HCT116 (cell line): ENCODE results near the gene FBXL13. TPM values are rescaled to one million over a fixed set of nuclear protein-coding genes. Genes with fewer than 3 reads are reported as not detected.
"Not testable (repeated sequence)": the region's sequence is repeated elsewhere in the genome, so short reads cannot be mapped to it uniquely, and the experiment has no call there.

Source experiments
- ATAC-seq: fragments of 200-7000 bp; cut with Tn5 transposase; 2 replicates; pipeline ENCODE4 v1.9.1; 2020; ENCODE audit warnings: mild to moderate bottlenecking, moderate library complexity
- BruUV-seq: library from RNA; stranded (reverse); fragments of 400-500 nt; replicated peaks from 2 replicates; lab custom pipeline; 2021; lab: Mats Ljungman, UMichigan
- CTCF ChIA-PET: fragments of 300-600 bp; sonication (Branson Sonifier 250); formaldehyde crosslinking; loops from one replicate; lab custom pipeline; 2021; ENCODE audit warnings: antibody characterized with exemption; lab: Charles Lee
- POLR2A ChIA-PET: fragments of 300-600, 350-600 bp; sonication (Branson Sonifier 250); formaldehyde crosslinking; loops from one replicate; lab custom pipeline; 2021; ENCODE audit warnings: antibody characterized with exemption; lab: Charles Lee
- RAD21 ChIA-PET, 2 experiments: fragments of 300-600 bp; sonication (Branson Sonifier 250); formaldehyde crosslinking; loops; one replicate each; lab custom pipeline; 2023; ENCODE audit warnings: low total read pairs in 2 of 2; ENCODE audit not compliant: uncharacterized antibody in 2 of 2, unreplicated experiment in 2 of 2, low non-redundant PET in 1 of 2; lab: Charles Lee
- DNase-seq: peaks from one replicate; pipeline ENCODE4 v3.0.0-alpha.2; 2010; ENCODE audit warnings: low read depth, low spot score
- H2AFZ ChIP-seq: fragments of 200-600 bp; shearing (Covaris generic), sonication (generic); 2 replicates; pipeline ENCODE4 v1.6.1; 2017; ENCODE audit warnings: low read depth, mixed run types, mixed read lengths, antibody characterized with exemption, low read length; ENCODE audit not compliant: poor library complexity, severe bottlenecking
- H3K27ac ChIP-seq: 2 replicates; pipeline ENCODE4 v1.5.1; 2012; ENCODE audit warnings: low read depth, low read length
- H3K27me3 ChIP-seq: fragments of 200-600 bp; sonication (generic); 2 replicates; pipeline ENCODE4 v1.6.1; 2016; ENCODE audit warnings: mixed run types, low read length, mixed read lengths; ENCODE audit not compliant: insufficient read depth
- H3K36me3 ChIP-seq, 2 experiments: fragments of 200-500 bp in 1 of 2; fragments of 200-600 bp in 1 of 2; sonication (Bioruptor generic) in 1 of 2; sonication (generic) in 1 of 2; 2 replicates each; pipeline versions ENCODE4 v1.5.1 to v1.6.1; 2014 to 2016; ENCODE audit warnings: low read length in 2 of 2, inconsistent platforms in 1 of 2, mixed read lengths in 1 of 2, mixed run types in 1 of 2; ENCODE audit not compliant: insufficient read depth in 2 of 2, control insufficient read depth in 1 of 2
- H3K4me1 ChIP-seq, 2 experiments: fragments of 200-600 bp in 1 of 2; sonication (generic) in 1 of 2; 2 replicates each; pipeline versions ENCODE4 v1.5.1 to v1.6.1; 2012 to 2017; ENCODE audit warnings: low read length in 2 of 2, inconsistent platforms in 1 of 2, mild to moderate bottlenecking in 1 of 2, mixed read lengths in 1 of 2, mixed run types in 1 of 2, moderate library complexity in 1 of 2; ENCODE audit not compliant: insufficient read depth in 2 of 2, control insufficient read depth in 1 of 2
- H3K4me2 ChIP-seq: fragments of 200-600 bp; sonication (generic); 2 replicates; pipeline ENCODE4 v1.6.1; 2017; ENCODE audit warnings: mixed run types, low read length, mixed read lengths
- H3K4me3 ChIP-seq, 2 experiments: fragments of 200-600 bp in 1 of 2; sonication (generic) in 1 of 2; replicated peaks in 1 of 2; 2 replicates each; pipeline ENCODE4 v1.5.1; 2011 to 2016; ENCODE audit warnings: low read length in 2 of 2, control low read depth in 1 of 2, low read depth in 1 of 2, mild to moderate bottlenecking in 1 of 2, mixed read lengths in 1 of 2, mixed run types in 1 of 2
- H3K79me2 ChIP-seq: fragments of 200-600 bp; sonication (generic); 2 replicates; pipeline ENCODE4 v1.6.1; 2017; ENCODE audit warnings: mild to moderate bottlenecking, mixed run types, low read length, moderate library complexity, mixed read lengths; ENCODE audit not compliant: insufficient read depth
- H3K9ac ChIP-seq: fragments of 200-600 bp; sonication (generic); 2 replicates; pipeline ENCODE4 v1.6.1; 2016; ENCODE audit warnings: low read length, mixed read lengths
- H3K9me2 ChIP-seq: fragments of 200-600 bp; sonication (generic), shearing (Covaris generic); 2 replicates; pipeline ENCODE4 v1.6.1; 2017; ENCODE audit warnings: mixed run types, mild to moderate bottlenecking, moderate library complexity; ENCODE audit not compliant: insufficient read depth
- H3K9me3 ChIP-seq, 2 experiments: fragments of 200-500 bp in 1 of 2; fragments of 200-600 bp in 1 of 2; sonication (Bioruptor generic) in 1 of 2; sonication (generic) in 1 of 2; 2 replicates each; pipeline ENCODE4 v1.6.1; 2014 to 2017; ENCODE audit warnings: low read length in 2 of 2, mixed read lengths in 2 of 2, inconsistent platforms in 1 of 2, low read depth in 1 of 2, mild to moderate bottlenecking in 1 of 2, mixed run types in 1 of 2, moderate library complexity in 1 of 2; ENCODE audit not compliant: control insufficient read depth in 1 of 2, insufficient read depth in 1 of 2
- H4K20me1 ChIP-seq: fragments of 200-600 bp; sonication (generic), shearing (Covaris generic); 2 replicates; pipeline ENCODE4 v1.6.1; 2017; ENCODE audit warnings: mixed run types, mild to moderate bottlenecking, moderate library complexity; ENCODE audit not compliant: insufficient read depth
- ATF3 ChIP-seq: IDR thresholded peaks from 2 replicates; pipeline ENCODE4 v1.6.1; 2012
- CBX3 ChIP-seq: IDR thresholded peaks from 2 replicates; pipeline ENCODE4 v1.6.1; 2012; ENCODE audit warnings: low read depth
- CEBPB ChIP-seq: IDR thresholded peaks from 2 replicates; pipeline ENCODE4 v1.6.1; 2012; ENCODE audit warnings: low read depth
- CTCF ChIP-seq, 3 experiments: fragments of 200-600 bp in 1 of 3; sonication (generic) in 1 of 3; IDR thresholded peaks in 2 of 3; conservative IDR thresholded peaks in 1 of 3; 2 replicates each; pipeline ENCODE4 v1.5.1; 2012 to 2017; ENCODE audit warnings: low read depth in 2 of 3, low read length in 2 of 3, antibody characterized with exemption in 1 of 3, borderline replicate concordance in 1 of 3, control low read depth in 1 of 3, mild to moderate bottlenecking in 1 of 3, mixed read lengths in 1 of 3, mixed run types in 1 of 3, moderate library complexity in 1 of 3; ENCODE audit not compliant: insufficient read depth in 1 of 3
- ELF1 ChIP-seq: IDR thresholded peaks from 2 replicates; pipeline ENCODE4 v1.6.1; 2012; ENCODE audit warnings: low read depth, borderline replicate concordance
- EZH2 ChIP-seq: fragments of 200-600 bp; sonication (generic); IDR thresholded peaks from 2 replicates; pipeline ENCODE4 v1.6.1; 2017; ENCODE audit warnings: antibody characterized with exemption, mixed run types
- FOSL1 ChIP-seq: IDR thresholded peaks from 2 replicates; pipeline ENCODE4 v1.6.1; 2012; ENCODE audit warnings: low read depth
- JUND ChIP-seq: IDR thresholded peaks from 2 replicates; pipeline ENCODE4 v1.6.1; 2012
- POLR2A ChIP-seq: IDR thresholded peaks from 2 replicates; pipeline ENCODE4 v1.7.0; 2011; ENCODE audit warnings: borderline replicate concordance; ENCODE audit not compliant: insufficient read depth, insufficient read length; ENCODE audit errors: extremely low read depth
- POLR2AphosphoS5 ChIP-seq: IDR thresholded peaks from 2 replicates; pipeline ENCODE4 v1.6.1; 2011; ENCODE audit warnings: mild to moderate bottlenecking, low read depth, low read length, moderate library complexity
- RAD21 ChIP-seq: IDR thresholded peaks from 2 replicates; pipeline ENCODE4 v1.6.1; 2012; ENCODE audit warnings: low read depth, mild to moderate bottlenecking
- REST ChIP-seq: IDR thresholded peaks from 2 replicates; pipeline ENCODE4 v1.6.1; 2012; ENCODE audit warnings: low read depth
- SIN3A ChIP-seq: IDR thresholded peaks from 2 replicates; pipeline ENCODE4 v1.6.1; 2012; ENCODE audit warnings: low read depth
- SRF ChIP-seq: IDR thresholded peaks from 2 replicates; pipeline ENCODE4 v1.6.1; 2012; ENCODE audit warnings: low read depth
- TCF7L2 ChIP-seq: IDR thresholded peaks from 2 replicates; pipeline ENCODE4 v1.7.0; 2011; ENCODE audit warnings: borderline replicate concordance, inconsistent platforms; ENCODE audit not compliant: insufficient read depth, insufficient read length; ENCODE audit errors: extremely low read depth
- YY1 ChIP-seq: IDR thresholded peaks from 2 replicates; pipeline ENCODE4 v1.6.1; 2011; ENCODE audit warnings: low read length, low read depth, moderate library complexity, mild to moderate bottlenecking; ENCODE audit not compliant: insufficient replicate concordance; ENCODE audit errors: extremely low read depth
- ZFX ChIP-seq: fragments of 450-650 bp; IDR thresholded peaks from 2 replicates; pipeline ENCODE4 v1.6.1; 2017
- ZNF274 ChIP-seq: fragments of 200-500 bp; sonication (Bioruptor generic); IDR thresholded peaks from 2 replicates; pipeline ENCODE4 v1.6.1; 2014; ENCODE audit warnings: mild to moderate bottlenecking, low read depth, low read length, inconsistent platforms
- intact Hi-C: fragments of 100-400 bp; cut with micrococcal nuclease; formaldehyde crosslinking; loops from 2 replicates; pipeline ENCODE4 v1.10.0; 2022
- total RNA-seq: library from RNA; stranded (reverse); gene quantifications from one replicate; pipeline ENCODE4 v1.2.1, GENCODE V29; 2021; ENCODE audit not compliant: unreplicated experiment

Gene FBXL13
- total RNA-seq, 1 experiment from 2014 or later = 1.0 TPM

GRCh38 chr7:103034318-103034717 is 40.3 kb downstream of the FBXL13 start:
- RAD21 ChIA-PET, intact Hi-C loops, H3K4me1 ChIP-seq, H3K27ac ChIP-seq, H4K20me1 ChIP-seq, H3K36me3 ChIP-seq, H3K9ac ChIP-seq, H2AFZ ChIP-seq, H3K4me2 ChIP-seq, H3K79me2 ChIP-seq, H3K9me3 ChIP-seq, DNase-seq, ATAC-seq, POLR2A ChIA-PET, BruUV-seq, H3K27me3 ChIP-seq, H3K4me3 ChIP-seq, H3K9me2 ChIP-seq, CTCF ChIA-PET: not testable (repeated sequence)

GRCh38 chr7:103031781-103032180 is 42.8 kb downstream of the FBXL13 start:
- POLR2A ChIA-PET = no interaction called here
- no TSS peak for BruUV-seq
- intact Hi-C loops = no loop called here

More at GRCh38 chr7:103031781-103032180, 42.8 kb downstream of the FBXL13 start:
- no peak for DNase-seq
- Histone ChIP-seq H3K4me3 (no peak overlapping the region), H3K9me2 (no peaks in the 10 kb centered on the region), H3K27ac (no peak overlapping the region), H3K79me2 (no peaks in the 10 kb centered on the region), H3K4me1 (no peaks in the 10 kb centered on the region), H4K20me1 (no peaks in the 10 kb centered on the region)
- TF ChIP-seq TCF7L2 = no peak
- TF ChIP-seq ATF3 = no peak
- no peak for TF ChIP-seq CEBPB
- no peak for TF ChIP-seq JUND
- TF ChIP-seq ZFX = no peak
- TF ChIP-seq ZNF274 = no peak
- TF ChIP-seq EZH2 = no peak
- TF ChIP-seq SRF = no peak
- no peak for TF ChIP-seq REST
- no peak for TF ChIP-seq ELF1
- no peak for TF ChIP-seq YY1
- TF ChIP-seq SIN3A = no peak
- no peak for TF ChIP-seq CTCF (IDR thresholded peaks at IDR 0.05 in 2 of 3, conservative IDR thresholded peaks at IDR 0.05 in 1 of 3; ENCODE audit: borderline replicate concordance in 1 of 3, insufficient read depth in 1 of 3, low read depth in 2 of 3, low read length in 2 of 3)
- TF ChIP-seq POLR2A = no peak
- TF ChIP-seq FOSL1 = no peak
- TF ChIP-seq CBX3 = no peak
- no peak for TF ChIP-seq RAD21
- no peak for TF ChIP-seq POLR2AphosphoS5
- TF ChIP-seq, all 23 proteins: peak for 0
- no peak for ATAC-seq
- no peak overlapping the region for H3K4me2 ChIP-seq
- H2AFZ ChIP-seq = no peak overlapping the region
- no peaks in the 10 kb centered on the region for H3K9me3 ChIP-seq
- CTCF ChIA-PET = no interaction called here
- RAD21 ChIA-PET = no interaction called here
- H3K36me3 ChIP-seq = no peaks in the 10 kb centered on the region
- no peak overlapping the region for H3K9ac ChIP-seq
- H3K27me3 ChIP-seq = no peaks in the 10 kb centered on the region
